ENCODE data around the gene PRPF38B.

- TF ChIP-seq SETDB1 (IDR thresholded peaks at IDR 0.05; ENCODE audit: low read length) (no peak), KAT2B (IDR thresholded peaks at IDR 0.05; ENCODE audit: low read depth, low read length) (no peak), FOXA3 (CRISPR knock-in tag; conservative IDR thresholded peaks at IDR 0.05 in 1 of 2, IDR thresholded peaks at IDR 0.05 in 1 of 2) (no peak), GATA2 (CRISPR knock-in tag; IDR thresholded peaks at IDR 0.05) (no peak)
Measured at GRCh38 chr1:108712606-108713150, 20.6 kb downstream of the PRPF38B start, which contains the start of gene FNDC7.

All from K562 (cell line).